Fibroblast of peridontal ligament (primary cell): ENCODE results near the gene TULP1.
"Not testable (repeated sequence)": the region's sequence is repeated elsewhere in the genome, so short reads cannot be mapped to it uniquely, and the experiment has no call there.

Experiments used
- DNase-seq: peaks from one replicate; pipeline ENCODE4 v3.0.0-alpha.2; 2010; ENCODE audit errors: extremely low read depth

TULP1 gene

GRCh38 chr6:35521235-35521634 is 8.5 kb upstream of the TULP1 start:
- no peak for DNase-seq

- DNase-seq = no peak
Observed at GRCh38 chr6:35519313-35520015, 6.8 kb upstream of the TULP1 start.

- no peak for DNase-seq
Observed at GRCh38 chr6:35518566-35519312, 6.0 kb upstream of the TULP1 start.

- not testable (repeated sequence) for DNase-seq
Observed at GRCh38 chr6:35517978-35518377, 5.3 kb upstream of the TULP1 start.

GRCh38 chr6:35516712-35517111 is 4.0 kb upstream of the TULP1 start:
- DNase-seq = no peak

- not testable (repeated sequence) for DNase-seq
Observed at GRCh38 chr6:35515939-35516338, 3.2 kb upstream of the TULP1 start.

GRCh38 chr6:35514587-35514986 is 1.9 kb upstream of the TULP1 start:
- no peak for DNase-seq

GRCh38 chr6:35512006-35512405 is 690 bp downstream of the TULP1 start:
- DNase-seq = no peak

- no peak for DNase-seq
Observed at GRCh38 chr6:35511562-35511941, 1.1 kb downstream of the TULP1 start.

GRCh38 chr6:35510916-35511561 is 1.7 kb downstream of the TULP1 start:
- no peak for DNase-seq

GRCh38 chr6:35508542-35508941 is 4.2 kb downstream of the TULP1 start:
- no peak for DNase-seq

- DNase-seq = no peak
Observed at GRCh38 chr6:35508027-35508426, 4.7 kb downstream of the TULP1 start.

- DNase-seq = no peak
Observed at GRCh38 chr6:35507221-35507620, 5.5 kb downstream of the TULP1 start.

GRCh38 chr6:35506536-35506935 is 6.2 kb downstream of the TULP1 start:
- no peak for DNase-seq

GRCh38 chr6:35505999-35506412 is 6.7 kb downstream of the TULP1 start:
- no peak for DNase-seq

- no peak for DNase-seq
Observed at GRCh38 chr6:35503534-35503933, 9.2 kb downstream of the TULP1 start.

GRCh38 chr6:35501784-35502183 is 10.9 kb downstream of the TULP1 start:
- DNase-seq = no peak

GRCh38 chr6:35500782-35501181 is 11.9 kb downstream of the TULP1 start:
- peak; percentile 49 for DNase-seq

- DNase-seq = no peak
Observed at GRCh38 chr6:35499372-35499771, 13.3 kb downstream of the TULP1 start.

GRCh38 chr6:35498422-35499067 is 14.2 kb downstream of the TULP1 start:
- no peak for DNase-seq

GRCh38 chr6:35497571-35498421 is 14.9 kb downstream of the TULP1 start:
- DNase-seq = peak; percentile 73
